HG03521 (cell line): Measurements from ENCODE around the gene MGRN1.
A peak's percentile ranks its signal among the peaks of the same experiment; 100 is the strongest.
"Not testable (repeated sequence)": the region's sequence is repeated elsewhere in the genome, so short reads cannot be mapped to it uniquely, and the experiment has no call there.

Experiments used
- ATAC-seq: cut with Tn5 transposase; IDR thresholded peaks from one replicate; pipeline ENCODE4 v1.9.1; 2021; ENCODE audit warnings: mild to moderate bottlenecking, moderate library complexity; ENCODE audit not compliant: unreplicated experiment

MGRN1 gene

DNA sequence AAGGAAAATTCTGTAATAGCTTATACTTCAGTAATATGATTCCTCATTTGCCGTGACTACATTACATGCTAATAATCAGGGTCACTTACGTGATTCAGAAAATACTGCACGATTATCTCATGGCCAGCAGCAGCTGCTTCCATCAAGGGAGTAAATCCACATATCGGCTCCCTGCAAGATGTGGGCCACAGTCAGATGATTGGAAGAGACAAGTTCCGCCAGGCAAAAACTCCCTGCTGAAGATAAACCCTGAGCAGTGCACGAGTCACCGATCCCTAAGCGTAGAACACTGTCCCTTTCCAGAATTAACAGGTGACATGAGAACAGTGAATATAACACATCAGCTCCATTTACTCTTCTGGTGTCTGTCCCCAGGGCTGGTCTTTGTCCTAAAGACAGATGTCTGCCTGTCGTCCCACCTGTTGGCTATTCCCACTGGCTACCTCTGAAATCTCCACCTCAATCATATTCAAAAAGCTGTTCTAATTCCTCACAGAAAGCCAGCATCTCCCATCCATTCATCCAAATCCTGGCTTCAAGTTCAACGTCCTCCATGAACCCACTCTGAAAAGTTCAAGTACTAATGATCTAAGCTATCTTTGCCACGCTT lies 100.1 kb downstream of the MGRN1 start:
- no peak for ATAC-seq

DNA sequence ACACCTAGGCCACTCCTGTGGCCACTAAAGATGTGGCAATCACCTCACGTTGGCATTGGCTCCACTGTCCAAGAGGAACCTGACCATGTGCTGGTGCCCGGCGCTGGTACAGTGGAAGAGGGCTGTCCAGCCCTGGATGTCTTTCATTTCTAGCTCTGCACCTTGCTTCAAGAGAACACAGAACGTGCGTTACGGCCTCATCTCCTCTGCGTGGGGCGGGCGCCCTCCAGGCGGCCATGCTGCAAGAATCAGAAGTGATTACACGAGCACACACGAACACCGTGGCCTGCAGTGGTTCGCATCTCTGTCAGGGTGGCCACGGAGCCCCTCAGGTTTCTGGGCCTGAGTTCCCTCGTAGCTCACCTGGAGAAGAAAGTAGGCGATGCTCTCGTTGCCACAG lies 102.0 kb downstream of the MGRN1 start:
- ATAC-seq = no peak

DNA sequence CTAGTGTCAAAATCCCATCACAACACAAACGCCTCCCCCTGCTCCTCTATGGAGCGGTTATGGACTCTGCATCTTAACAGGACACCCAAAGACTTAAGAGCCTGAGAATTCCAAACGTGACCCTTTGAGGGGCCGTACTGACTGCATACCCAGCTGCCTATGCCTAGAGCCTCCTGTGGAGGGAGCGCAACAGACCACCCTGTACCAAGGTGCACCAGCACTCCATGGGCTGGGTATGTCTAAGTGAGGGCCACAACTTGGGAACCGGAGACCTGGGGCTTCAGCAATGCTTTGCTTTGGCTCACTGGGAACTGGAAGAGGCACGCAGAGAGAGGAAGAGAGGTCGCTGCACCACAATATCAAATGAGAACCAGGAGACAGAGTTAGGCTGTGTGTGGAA lies 104.0 kb downstream of the MGRN1 start:
- ATAC-seq = no peak

DNA sequence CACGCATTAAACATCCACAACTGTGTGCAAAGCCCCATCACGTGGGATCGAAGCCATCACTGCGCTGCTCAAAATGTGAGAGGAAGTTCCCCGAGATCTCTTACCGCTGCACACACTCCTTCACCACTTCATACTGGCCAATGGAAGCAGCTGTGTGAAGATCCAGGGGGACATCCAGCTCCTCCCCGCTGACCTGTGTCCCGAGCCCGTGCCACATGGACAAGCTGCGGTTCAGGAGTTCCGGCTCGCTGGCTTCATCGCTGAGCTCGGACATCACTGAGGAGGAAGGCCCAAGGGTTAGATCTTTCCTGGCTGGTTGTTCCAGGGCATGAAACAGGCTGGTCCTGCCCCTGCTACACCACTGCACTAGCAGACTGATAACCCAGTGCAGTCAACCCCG lies 105.2 kb downstream of the MGRN1 start:
- ATAC-seq = no peak

DNA sequence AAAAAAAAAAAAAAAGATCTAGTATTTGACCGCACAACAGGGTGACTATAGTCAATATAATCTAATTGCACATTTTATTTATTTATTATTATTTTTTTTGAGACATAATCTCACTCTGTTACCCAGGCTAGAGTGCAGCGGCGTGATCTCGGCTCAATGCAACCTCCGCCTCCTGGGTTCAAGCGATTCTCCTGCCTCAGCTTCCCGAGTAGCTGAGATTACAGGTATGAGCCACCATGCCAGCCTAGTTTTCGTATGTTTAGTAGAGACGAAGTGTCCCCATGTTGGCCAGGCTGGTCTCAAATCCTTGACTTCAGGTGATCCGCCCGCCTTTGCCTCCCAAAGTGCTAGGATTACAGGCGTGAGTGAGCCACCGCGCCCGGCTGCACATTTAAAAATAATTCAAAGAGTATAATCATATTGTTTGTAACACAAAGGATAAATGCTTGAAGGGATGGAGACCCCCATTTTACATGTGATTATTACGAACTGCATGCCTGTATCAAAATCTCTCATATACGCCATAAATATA lies 108.7 kb downstream of the MGRN1 start:
- ATAC-seq = no peak

DNA sequence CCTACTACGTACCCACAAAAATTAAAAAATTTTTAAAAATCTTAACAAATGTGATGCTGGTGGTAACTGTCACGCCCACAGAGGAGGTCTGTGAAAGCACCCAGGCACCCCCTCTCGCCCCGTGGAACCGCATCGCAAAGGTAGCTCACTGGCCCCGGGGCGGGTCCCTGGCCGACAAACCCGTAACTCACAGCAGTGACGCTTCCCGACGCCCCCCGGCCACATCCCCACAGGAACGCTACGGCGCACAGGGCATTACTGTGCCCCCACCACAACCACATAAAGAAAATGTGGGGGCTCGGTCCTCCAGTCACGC lies 109.1 kb downstream of the MGRN1 start:
- ATAC-seq = peak; percentile 1

DNA sequence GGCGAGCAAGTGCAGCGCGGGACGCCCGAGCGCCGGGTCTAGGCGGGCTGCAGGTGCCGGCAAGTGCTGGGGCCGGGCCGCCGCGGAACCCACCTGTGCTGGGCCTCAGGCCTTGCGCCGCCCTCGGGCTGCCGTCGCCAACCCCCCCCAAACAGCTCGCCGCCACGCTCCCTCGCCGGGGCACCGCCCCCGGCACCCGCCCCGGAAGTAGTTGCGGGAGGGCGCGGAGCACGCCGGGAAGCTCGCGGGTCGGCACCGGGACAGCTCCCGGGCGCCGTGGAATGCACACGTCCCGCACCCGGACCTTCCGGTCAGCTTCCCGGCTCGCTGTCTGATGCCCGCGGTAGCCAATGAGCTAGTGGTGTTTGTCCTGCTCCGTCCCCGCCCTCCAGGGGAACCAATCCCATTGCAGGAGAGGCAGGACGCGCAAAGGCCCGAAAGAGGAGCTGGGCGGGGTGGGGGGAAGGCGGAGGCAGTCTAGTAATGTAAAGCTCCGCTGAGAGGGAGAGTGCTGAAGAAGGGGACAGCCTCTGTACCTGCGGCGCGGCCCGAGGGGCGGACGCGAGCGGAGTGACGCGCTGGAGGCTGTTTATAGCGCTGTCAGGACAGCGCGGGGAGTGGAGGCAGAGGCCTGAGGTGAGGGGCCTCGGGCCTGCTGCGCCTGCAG lies 109.6 kb downstream of the MGRN1 start, which contains the start of the genes ANKS3 and DNAAF8:
ANKS3 (minus strand) TSS at position 209 of the 667 bp plus-strand sequence. CDS start 4,122 bp downstream, outside the sequence.
DNAAF8 (plus strand) TSS at position 475 of the 667 bp plus-strand sequence. CDS start 1,978 bp downstream, outside the sequence.
- ATAC-seq = peak; percentile 78

DNA sequence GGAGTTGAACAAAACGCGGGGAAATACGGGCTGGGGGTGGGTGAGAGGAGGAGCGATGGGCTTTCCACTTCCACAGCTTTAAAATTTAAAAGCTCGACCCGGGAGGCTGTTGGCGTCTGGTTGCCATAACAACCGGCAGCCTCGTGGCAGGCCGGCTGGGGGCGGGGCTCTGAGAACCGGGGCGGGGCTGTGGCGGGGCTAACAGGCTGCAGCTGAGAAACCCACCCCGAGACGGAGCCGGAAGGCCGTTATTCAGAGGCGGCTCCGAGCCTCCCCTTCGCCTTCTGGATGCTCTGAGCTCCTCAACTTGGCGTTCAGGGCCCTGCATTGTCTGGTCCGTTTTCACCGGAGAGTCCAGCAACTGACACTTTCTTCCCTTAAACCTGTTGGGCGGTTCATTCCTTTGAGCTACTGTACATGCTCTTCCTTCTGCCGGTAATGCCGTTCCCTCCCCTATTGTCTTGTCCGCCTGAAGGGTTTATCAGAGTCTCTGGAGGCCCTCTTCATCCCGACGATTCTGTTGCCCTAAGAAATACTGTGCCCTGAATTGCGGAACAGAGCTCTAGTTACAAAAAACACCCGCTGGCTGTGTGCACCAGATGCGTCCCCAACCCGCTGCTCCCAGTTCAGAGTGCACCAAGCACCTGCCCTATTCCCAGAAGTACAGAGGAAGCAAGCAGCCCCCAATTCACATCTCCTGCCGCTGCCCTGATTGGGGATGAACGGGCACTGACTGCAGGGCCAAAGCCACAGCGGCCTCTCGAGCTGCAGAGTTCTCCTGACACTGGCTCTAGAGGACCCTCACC lies 110.3 kb downstream of the MGRN1 start:
- ATAC-seq = peak; percentile 53

DNA sequence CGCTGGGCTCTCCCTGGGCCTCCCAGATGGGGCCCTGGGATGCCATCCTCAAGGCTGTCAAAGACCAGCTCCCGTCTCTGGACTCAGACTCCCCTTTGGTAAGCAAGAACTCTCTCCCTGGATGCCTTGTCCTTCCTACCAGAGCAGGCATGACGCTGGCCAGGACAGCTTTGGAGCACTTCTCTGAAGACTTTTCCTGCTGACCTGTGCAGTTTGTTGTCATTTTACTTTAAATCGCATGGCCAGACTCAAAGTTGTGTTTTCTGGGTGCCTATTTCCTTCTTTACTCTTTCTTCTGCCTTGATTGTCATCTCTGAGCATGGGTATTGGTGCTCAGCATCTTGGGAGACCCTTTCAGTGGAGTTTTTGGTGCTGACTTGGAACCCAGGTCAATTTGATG lies 111.9 kb downstream of the MGRN1 start:
- no peak for ATAC-seq

DNA sequence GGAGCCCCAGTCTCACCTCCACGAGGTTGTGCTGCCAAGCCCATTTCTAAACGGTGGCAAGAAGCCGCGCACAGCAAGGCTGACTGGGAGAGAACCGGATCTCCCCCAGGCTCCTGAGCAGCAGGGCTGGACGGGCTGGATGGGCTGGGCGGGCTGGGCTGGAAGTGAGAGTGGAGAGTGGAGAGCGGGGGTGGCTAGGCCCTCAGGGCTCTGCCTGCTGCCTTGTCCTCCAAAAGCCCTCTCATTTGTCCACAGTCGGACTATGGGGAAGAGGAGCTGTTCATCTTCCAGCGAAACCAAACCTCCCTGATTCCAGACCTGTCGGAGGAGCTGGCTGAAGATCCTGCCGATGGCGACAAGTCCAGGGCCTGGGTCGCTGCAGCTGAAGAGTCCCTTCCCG lies 112.9 kb downstream of the MGRN1 start:
- ATAC-seq = no peak

DNA sequence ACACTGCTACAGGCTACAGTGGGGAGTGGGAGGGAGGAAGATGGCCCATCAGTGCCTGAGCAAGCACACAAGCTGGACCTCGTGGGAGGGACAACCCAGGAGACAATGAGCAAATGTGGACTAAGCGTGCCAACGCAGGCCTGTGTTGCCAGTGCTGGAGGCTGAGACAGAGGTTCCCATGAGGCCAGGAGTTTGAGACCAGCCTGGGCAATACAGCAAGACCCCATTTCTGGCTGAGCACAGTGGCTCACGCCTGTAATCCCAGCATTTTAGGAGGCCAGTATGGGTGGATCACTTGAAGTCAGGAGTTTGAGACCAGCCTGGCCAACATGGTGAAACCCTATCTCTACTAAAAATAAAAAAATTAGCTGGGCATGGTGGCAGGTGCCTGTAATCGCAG lies 113.7 kb downstream of the MGRN1 start:
- not testable (repeated sequence) for ATAC-seq
